HEK293T (cell line): ENCODE data around the gene ADCY1.

Source experiments
- ARNT ChIP-seq: fragments of 450-650 bp; IDR thresholded peaks from 2 replicates; pipeline ENCODE4 v1.6.1; 2017; ENCODE audit warnings: mild to moderate bottlenecking
- BHLHE40 ChIP-seq: fragments of 450-650 bp; IDR thresholded peaks from 2 replicates; pipeline ENCODE4 v1.6.1; 2016; ENCODE audit warnings: mild to moderate bottlenecking, moderate library complexity, borderline replicate concordance
- FOXA1 ChIP-seq: fragments of 450-650 bp; IDR thresholded peaks from 2 replicates; pipeline ENCODE4 v1.6.1; 2016; ENCODE audit warnings: mild to moderate bottlenecking
- FOXM1 ChIP-seq: fragments of 450-650 bp; IDR thresholded peaks from 2 replicates; pipeline ENCODE4 v1.6.1; 2017; ENCODE audit warnings: mild to moderate bottlenecking, borderline replicate concordance
- L3MBTL2 ChIP-seq: fragments of 450-650 bp; conservative IDR thresholded peaks from 2 replicates; pipeline ENCODE4 v1.6.1; 2016; ENCODE audit warnings: mild to moderate bottlenecking
- PKNOX1 ChIP-seq: fragments of 450-650 bp; IDR thresholded peaks from 2 replicates; pipeline ENCODE4 v1.6.1; 2016
- SP1 ChIP-seq: fragments of 450-650 bp; IDR thresholded peaks from 2 replicates; pipeline ENCODE4 v1.6.1; 2017
- SUZ12 ChIP-seq: fragments of 450-650 bp; IDR thresholded peaks from 2 replicates; pipeline ENCODE4 v1.6.1; 2016; ENCODE audit warnings: mild to moderate bottlenecking
- TARDBP ChIP-seq: fragments of 450-650 bp; IDR thresholded peaks from 2 replicates; pipeline ENCODE4 v1.6.1; 2016

DNA sequence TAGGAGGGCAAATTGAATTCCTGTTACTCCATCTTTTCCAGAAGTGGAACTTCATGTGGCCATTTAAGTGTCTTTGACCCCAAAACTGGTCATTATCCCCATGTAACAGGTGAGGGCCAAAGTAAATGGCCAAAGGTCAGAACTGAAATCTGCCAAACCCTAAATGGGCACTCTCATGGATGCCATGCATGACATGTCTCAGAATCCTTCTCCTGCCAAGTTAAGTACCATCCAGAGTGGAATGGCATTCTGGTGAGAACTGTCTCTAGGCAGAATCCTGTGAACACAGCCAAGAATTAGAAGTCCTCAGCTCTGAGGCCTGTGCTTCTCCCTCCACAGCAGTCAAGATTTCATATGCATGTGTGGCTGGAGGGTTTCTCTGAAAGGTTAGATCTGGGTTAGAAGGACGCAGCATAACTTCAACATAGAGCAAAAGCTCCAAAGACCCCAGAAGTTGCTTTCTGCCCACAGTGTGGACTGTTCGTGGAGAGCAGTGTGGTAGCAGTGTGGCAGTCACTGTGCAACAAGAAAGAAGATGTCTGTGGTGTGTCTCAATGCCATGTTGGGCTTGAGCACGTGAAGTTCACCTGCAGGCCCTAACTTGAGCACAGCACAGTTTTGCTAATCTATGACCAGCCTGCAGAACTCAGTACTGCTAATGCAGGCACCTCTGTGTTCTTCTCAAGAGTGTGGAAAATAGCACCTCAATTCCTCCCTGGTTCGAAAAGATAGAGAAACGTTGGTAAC, 121.3 kb downstream of the ADCY1 start:
- TF ChIP-seq SP1: no peak
- TF ChIP-seq FOXM1: no peak
- TF ChIP-seq PKNOX1: no peak
- TF ChIP-seq BHLHE40: no peak
- no peak for TF ChIP-seq SUZ12
- TF ChIP-seq FOXA1: no peak
- TF ChIP-seq L3MBTL2: no peak
- no peak for TF ChIP-seq TARDBP
- TF ChIP-seq ARNT: no peak
